MCF 10A (cell line): ENCODE results near the gene ZNHIT1. TPM values are rescaled to one million over a fixed set of nuclear protein-coding genes. Genes with fewer than 3 reads are reported as not detected.

Source experiments
- BruUV-seq: library from RNA; stranded (reverse); fragments of 400-500 nt; replicated peaks from 2 replicates; lab custom pipeline; 2021; lab: Mats Ljungman, UMichigan
- CTCF ChIA-PET: fragments of 300-600 bp; sonication (Branson Sonifier 250); formaldehyde crosslinking; extraction: SDS; loops from one replicate; lab custom pipeline; 2021; ENCODE audit warnings: antibody characterized with exemption, inconsistent platforms; lab: Yijun Ruan, JAX
- POLR2A ChIA-PET: fragments of 300-600, 350-650 bp; sonication (Branson Sonifier 250); formaldehyde crosslinking; extraction: SDS; loops from one replicate; lab custom pipeline; 2020; ENCODE audit warnings: antibody characterized with exemption, inconsistent platforms; lab: Yijun Ruan, JAX
- DNase-seq: peaks from one replicate; pipeline ENCODE4 v3.0.0-alpha.2; 2018; ENCODE audit not compliant: unreplicated experiment
- H3K27ac Mint-ChIP-seq: one replicate; pipeline ENCODE4 v1.8.0; 2022; ENCODE audit warnings: mild to moderate bottlenecking, low read depth, mixed read lengths; ENCODE audit not compliant: unreplicated experiment
- H3K27me3 Mint-ChIP-seq: one replicate; pipeline ENCODE4 v1.8.0; 2022; ENCODE audit warnings: mixed read lengths; ENCODE audit not compliant: insufficient read depth, unreplicated experiment
- H3K36me3 Mint-ChIP-seq: one replicate; pipeline ENCODE4 v1.8.0; 2022; ENCODE audit warnings: mild to moderate bottlenecking, moderate library complexity, mixed read lengths; ENCODE audit not compliant: insufficient read depth, unreplicated experiment
- H3K4me1 Mint-ChIP-seq: one replicate; pipeline ENCODE4 v1.8.0; 2022; ENCODE audit warnings: mixed read lengths; ENCODE audit not compliant: insufficient read depth, unreplicated experiment
- H3K4me3 Mint-ChIP-seq: one replicate; pipeline ENCODE4 v1.8.0; 2022; ENCODE audit warnings: mild to moderate bottlenecking, moderate library complexity, mixed read lengths; ENCODE audit not compliant: unreplicated experiment
- H3K9me3 Mint-ChIP-seq: one replicate; pipeline ENCODE4 v1.8.0; 2022; ENCODE audit warnings: mixed read lengths; ENCODE audit not compliant: unreplicated experiment
- CTCF ChIP-seq: fragments of 200-600 bp; IDR thresholded peaks from one replicate; pipeline ENCODE4 v1.8.0; 2022; ENCODE audit warnings: antibody characterized with exemption, mild to moderate bottlenecking; ENCODE audit not compliant: unreplicated experiment
- intact Hi-C: fragments of 100-400 bp; cut with micrococcal nuclease; formaldehyde crosslinking; loops from 2 replicates; pipeline ENCODE4 v1.14.1; 2022
- total RNA-seq: library from RNA; stranded (reverse); gene quantifications from 2 replicates; pipeline ENCODE4 v1.2.3, GENCODE V29; 2022

ZNHIT1 gene
- total RNA-seq, 1 experiment from 2014 or later: 63.9 TPM

- TF ChIP-seq CTCF: no peak
- Mint-ChIP-seq H3K4me3 (no peak overlapping the region), H3K9me3 (no peaks in the 10 kb centered on the region), H3K36me3 (peaks cover 20% of the 10 kb centered on the region), H3K4me1 (peaks cover 5% of the 10 kb centered on the region), H3K27ac (no peak overlapping the region), H3K27me3 (no peaks in the 10 kb centered on the region)
- CTCF ChIA-PET: interaction anchor here (0.6 to 0.9 kb wide), 3 partner anchors 12 to 1698 kb away, joined by 3 to 6 read pairs (median 4); no protein-coding TSS in a partner anchor
- BruUV-seq: no TSS peak
- intact Hi-C loops: no loop called here
- POLR2A ChIA-PET: interaction anchor here (0.8 kb wide), 1 partner anchor 9 kb away, joined by 3 read pairs; the partner anchor contains the start of gene FIS1
- DNase-seq: no peak
Observed at GRCh38 chr7:101236292-101236835, 18.4 kb downstream of the ZNHIT1 start.

GRCh38 chr7:101237206-101238067 is 19.5 kb downstream of the ZNHIT1 start, which contains the start of gene CLDN15:
CLDN15 (minus strand) TSS chr7:101237802; CDS start chr7:101237581, 221 bp downstream.
- no peak for DNase-seq
- intact Hi-C loops: no loop called here
- H3K4me3 Mint-ChIP-seq: no peak within 1 kb of the TSS
- H3K27me3 Mint-ChIP-seq: no peaks in the 10 kb centered on the region
- CTCF ChIA-PET: interaction anchor here (0.9 to 1.1 kb wide), 3 partner anchors 11 to 52 kb away, joined by 4 to 6 read pairs (median 4); no protein-coding TSS in a partner anchor
- no peak for TF ChIP-seq CTCF
- H3K9me3 Mint-ChIP-seq: no peaks in the 10 kb centered on the region
- POLR2A ChIA-PET: interaction anchor here (0.8 kb wide), 1 partner anchor 8 kb away, joined by 3 read pairs; the partner anchor contains the start of gene FIS1
- H3K4me1 Mint-ChIP-seq: peaks cover 5% of the 10 kb centered on the region
- BruUV-seq: no TSS peak
- peaks cover 20% of the 10 kb centered on the region for H3K36me3 Mint-ChIP-seq
- H3K27ac Mint-ChIP-seq: no peak within 1 kb of the TSS

GRCh38 chr7:101238226-101239182 is 20.5 kb downstream of the ZNHIT1 start:
- no peak for DNase-seq
- H3K4me3 Mint-ChIP-seq: no peak overlapping the region
- BruUV-seq: no TSS peak
- no peaks in the 10 kb centered on the region for H3K4me1 Mint-ChIP-seq
- ChIA-PET CTCF (no interaction called here), POLR2A (interaction anchor here (0.9 kb wide), 1 partner anchor 21 kb away, joined by 4 read pairs; the partner anchor contains the start of genes PLOD3 and ZNHIT1)
- H3K27ac Mint-ChIP-seq: no peak overlapping the region
- H3K9me3 Mint-ChIP-seq: no peaks in the 10 kb centered on the region
- H3K36me3 Mint-ChIP-seq: peaks cover 20% of the 10 kb centered on the region
- intact Hi-C loops: no loop called here
- H3K27me3 Mint-ChIP-seq: no peaks in the 10 kb centered on the region
- TF ChIP-seq CTCF: no peak
